Endometrium (tissue), 2 donors: ENCODE results near the gene ECEL1.
"Not testable (repeated sequence)": the region's sequence is repeated elsewhere in the genome, so short reads cannot be mapped to it uniquely, and the experiment has no call there.

Experiments
- FAIRE-seq: peaks from 2 replicates; lab custom pipeline; 2012; peaks lifted over from hg19 to GRCh38; lab: Jason Lieb, UNC
- donor health status: control.
- donor health status: control.

ECEL1 gene

DNA sequence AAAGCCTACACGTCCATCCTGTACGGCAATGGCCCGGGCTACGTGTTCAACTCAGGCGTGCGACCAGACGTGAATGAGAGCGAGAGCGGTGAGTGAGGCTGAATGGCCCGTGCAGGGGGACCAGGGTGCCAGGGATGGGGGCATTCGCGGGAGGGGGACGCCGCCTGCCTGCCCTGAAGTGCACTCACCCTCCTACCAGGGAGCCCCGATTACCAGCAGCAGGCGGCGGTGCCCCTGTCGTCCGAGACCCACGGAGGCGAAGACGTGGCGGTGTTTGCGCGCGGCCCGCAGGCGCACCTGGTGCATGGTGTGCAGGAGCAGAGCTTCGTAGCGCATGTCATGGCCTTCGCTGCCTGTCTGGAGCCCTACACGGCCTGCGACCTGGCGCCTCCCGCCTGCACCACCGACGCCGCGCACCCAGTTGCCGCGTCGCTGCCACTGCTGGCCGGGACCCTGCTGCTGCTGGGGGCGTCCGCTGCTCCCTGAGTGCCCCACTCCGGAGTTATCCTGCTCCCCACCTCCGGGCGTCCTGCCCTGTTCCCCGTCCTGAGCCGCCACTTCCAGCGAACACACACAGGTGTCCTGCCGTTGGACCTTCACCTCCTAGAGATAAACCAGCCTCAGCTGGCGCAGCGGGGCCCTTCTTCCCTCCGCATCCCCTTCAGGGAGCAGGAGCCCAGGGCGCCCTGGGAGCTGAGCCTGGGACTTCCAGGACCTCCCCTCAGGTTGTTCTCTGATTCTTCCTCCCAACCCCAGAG lies 28.8 kb downstream of the ECEL1 start:
- FAIRE-seq, result no peak

DNA sequence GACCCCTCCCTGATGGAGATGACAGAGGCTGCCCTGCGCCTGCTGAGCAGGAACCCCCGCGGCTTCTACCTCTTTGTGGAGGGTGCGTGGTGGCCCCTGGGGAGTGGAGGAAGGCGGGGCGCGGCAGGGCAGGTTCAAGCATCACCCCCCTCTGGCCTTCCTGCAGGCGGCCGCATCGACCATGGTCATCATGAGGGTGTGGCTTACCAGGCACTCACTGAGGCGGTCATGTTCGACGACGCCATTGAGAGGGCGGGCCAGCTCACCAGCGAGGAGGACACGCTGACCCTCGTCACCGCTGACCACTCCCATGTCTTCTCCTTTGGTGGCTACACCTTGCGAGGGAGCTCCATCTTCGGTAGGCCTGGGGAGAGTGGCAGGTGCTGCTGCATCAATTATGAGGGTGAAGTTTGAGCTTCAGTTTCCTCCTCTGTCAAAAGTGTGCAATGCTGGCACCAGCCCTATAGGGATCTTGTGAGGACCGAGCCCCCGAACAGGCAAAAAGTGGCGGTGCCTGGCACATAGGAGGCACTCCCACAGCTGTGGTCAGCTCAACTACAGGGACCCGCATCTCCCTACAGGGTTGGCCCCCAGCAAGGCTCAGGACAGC lies 29.5 kb downstream of the ECEL1 start:
- no peak for FAIRE-seq

DNA sequence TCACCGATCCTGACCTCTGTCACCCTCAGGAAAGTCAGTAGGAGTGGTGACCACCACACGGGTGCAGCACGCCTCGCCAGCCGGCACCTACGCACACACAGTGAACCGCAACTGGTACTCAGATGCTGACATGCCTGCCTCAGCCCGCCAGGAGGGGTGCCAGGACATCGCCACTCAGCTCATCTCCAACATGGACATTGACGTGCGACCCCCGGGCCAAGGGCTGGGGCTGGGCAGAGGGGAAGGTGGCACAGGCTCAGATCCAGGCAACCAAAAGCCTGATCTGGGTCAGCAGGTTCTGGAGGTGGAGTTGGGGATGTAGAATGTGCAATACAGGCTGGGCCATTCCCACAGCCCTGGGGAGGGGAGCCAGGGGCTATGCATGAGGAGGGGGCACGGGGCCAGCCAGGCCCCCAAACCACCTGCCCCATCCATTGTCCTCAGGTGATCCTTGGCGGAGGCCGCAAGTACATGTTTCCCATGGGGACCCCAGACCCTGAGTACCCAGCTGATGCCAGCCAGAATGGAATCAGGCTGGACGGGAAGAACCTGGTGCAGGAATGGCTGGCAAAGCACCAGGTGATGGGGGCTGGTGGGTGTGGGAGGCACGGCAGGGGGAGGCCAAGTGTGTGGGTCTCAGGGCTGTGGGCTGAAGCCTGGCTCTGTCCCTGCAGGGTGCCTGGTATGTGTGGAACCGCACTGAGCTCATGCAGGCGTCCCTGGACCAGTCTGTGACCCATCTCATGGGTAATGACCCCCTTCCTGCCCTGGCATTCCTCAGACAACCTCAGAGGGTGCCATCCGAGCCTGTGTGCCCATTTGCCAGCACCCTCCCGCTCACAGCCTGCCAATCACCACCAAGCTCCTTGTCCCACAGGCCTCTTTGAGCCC lies 30.3 kb downstream of the ECEL1 start:
- no peak for FAIRE-seq

DNA sequence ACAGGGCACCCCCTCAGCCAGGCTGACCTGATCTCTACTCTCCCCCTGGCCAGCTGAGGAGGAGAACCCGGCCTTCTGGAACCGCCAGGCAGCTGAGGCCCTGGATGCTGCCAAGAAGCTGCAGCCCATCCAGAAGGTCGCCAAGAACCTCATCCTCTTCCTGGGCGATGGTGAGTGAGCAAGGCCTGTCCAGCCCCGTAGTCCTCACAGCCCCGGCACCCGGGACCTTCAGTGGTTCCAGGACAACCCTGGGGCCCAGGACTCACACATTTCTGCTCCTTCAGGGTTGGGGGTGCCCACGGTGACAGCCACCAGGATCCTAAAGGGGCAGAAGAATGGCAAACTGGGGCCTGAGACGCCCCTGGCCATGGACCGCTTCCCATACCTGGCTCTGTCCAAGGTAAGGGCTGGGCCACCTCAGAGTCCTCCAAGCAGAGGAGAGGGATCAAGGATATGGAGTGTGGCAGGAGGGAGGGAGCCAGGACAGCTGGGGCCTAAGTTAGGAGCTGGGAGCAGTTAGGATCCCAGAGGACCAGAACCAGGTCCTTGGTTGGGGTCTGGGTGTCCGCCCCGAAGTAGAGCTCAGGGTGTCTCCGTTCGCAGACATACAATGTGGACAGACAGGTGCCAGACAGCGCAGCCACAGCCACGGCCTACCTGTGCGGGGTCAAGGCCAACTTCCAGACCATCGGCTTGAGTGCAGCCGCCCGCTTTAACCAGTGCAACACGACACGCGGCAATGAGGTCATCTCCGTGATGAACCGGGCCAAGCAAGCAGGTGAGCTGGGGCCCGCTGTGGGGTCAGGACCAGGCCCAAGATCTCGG lies 31.1 kb downstream of the ECEL1 start:
- no peak for FAIRE-seq

DNA sequence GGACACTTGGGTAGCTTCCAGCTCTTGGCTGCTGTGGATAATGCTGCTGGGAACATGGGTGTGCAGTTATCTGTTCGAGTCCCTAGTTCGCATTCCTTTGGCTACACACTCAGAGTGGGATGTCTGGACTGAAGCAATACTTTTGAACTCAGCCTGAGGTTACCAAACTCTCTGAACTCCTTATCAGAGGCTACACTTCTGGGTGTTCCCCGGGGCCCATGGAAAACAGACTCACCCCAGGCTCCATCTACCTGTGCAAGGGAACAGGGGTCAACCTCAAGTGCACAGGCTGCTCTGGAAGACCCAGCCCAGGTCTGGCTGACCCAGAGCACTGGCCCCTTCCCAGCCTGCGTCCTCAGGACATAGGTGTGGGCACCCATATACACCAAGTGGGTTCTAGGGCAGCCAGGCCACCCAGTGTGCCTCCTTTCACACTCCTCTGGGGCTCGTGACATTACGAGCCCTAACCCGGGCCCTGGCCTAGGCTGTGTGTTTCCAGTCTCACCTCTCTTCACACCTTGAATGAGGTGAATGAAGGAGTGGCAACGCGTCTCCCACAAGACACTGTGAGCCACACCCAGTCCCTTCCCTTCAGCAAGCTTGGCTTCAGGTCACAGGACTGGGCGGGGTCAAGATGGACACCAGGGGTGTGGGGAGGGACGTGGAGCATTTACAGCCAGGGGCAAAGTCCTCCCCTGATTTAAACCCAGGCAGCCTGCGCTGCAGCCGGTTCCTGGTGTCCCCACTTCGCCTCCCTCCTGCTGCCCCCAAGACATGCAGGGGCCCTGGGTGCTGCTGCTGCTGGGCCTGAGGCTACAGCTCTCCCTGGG lies 32.0 kb downstream of the ECEL1 start, which contains the start of gene ALPI:
ALPI (plus strand) TSS at position 728 of the 830 bp plus-strand sequence; CDS start at position 775, 47 bp downstream.
- no peak for FAIRE-seq

DNA sequence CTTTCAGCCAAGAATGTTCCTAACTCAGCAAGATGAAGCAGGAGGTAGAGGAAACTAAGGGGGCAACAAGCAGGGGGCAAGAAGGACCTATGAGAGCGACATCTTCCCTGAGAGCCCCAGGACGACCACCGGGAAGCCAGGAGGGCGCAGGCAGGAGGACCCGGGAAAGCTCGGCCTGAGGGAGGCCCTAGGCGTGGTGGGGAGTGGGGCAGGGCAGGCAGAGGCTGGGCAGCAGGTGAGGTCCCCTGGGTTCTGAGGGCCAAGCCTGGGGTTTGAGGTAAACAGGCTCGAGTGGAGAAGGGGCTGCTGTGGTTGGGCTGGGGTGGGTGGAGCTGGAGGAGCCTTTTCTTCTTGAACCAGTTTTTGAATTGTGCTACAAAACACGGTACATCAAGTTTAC lies 33.0 kb downstream of the ECEL1 start:
- FAIRE-seq, result no peak

DNA sequence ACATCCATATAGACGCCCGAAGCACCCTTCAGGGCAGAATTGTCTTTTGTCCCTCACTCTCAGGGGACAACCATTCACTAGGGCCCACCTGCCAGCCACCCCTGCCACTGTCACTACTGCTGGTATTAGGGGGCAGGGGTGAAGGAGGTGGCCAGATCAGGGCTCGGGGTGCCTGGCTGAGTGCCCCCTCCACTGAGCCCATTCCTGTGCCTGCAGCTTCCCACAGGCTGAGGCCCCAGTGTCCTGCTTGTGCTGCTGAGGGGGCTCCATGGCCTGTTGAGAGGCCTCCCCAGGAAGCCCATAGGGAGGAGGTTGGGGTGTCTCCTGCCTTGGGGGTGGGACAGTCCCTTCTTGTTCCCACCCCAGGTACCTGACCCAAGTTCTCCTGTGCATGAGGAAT lies 36.0 kb downstream of the ECEL1 start:
- not testable (repeated sequence) for FAIRE-seq

DNA sequence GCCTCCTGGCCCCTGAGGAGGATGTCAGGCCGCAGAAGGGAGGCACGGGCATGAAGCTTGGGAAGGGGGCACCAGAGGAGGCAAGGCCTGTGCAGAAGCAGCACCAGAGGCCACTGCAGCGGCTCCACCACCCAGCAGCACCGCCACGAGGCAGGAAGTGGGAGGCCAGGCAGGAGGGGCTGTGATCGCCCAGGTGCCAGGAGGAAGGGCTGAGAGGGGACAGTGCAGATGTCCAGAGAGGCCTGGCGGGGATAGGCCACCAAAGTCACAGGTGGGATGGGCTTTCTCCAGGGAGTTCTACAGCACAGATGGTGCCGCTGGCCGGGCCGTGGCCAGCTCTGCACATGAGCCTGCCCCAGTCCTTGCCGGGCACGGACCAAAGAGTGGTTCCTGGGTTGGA lies 37.7 kb downstream of the ECEL1 start:
- no peak for FAIRE-seq

DNA sequence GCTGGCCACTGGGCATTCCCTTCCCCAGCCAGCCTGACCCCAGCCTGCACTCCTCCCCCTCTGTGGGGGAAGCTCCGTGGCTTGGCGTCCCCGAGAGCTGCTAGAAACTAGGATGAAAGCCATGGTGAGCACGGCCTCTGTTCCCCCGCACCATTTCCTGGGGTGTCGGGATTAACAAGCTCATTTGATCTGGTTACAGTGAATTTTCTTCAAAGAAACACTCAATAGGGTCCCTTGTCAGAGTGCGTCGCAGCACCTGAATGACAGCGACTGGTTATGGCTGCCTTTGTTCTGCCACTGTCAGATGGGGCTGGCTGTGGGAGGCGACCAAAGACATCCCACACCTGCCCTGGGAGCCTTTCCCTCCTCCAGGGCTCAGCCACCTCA lies 39.3 kb downstream of the ECEL1 start:
- FAIRE-seq, result no peak

DNA sequence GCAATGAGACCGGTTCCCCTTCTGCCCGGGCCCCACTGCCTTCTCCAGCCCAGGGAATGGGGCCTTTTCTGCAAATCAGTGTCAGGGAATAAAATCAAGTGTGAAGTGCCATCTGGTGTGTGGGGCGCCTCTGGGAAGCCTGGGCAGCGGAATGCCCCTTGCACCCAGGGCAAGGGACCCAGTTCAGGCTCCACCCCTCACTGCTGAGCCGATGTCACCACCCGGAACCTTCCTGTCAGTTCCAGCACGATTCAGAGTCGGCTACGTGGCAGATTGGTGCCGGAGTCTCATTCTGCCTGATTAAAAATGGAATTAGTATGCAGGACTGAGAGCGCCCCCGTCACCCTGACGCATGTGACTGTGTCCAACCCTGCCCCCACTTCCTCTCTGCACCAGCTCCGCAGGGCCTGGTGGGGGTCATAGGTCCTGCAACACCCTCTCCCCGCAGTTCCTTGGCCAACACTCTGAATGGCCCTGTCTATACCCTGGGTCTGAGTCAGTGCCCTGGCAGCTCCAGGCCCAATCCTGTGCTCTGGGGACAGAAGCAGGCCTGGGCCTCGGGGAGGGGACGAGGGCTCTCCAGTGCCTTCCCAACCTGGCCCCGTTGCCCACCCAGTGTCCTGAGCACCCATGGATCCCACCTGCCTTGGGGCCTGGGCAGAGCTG lies 39.9 kb downstream of the ECEL1 start:
- FAIRE-seq, result no peak

DNA sequence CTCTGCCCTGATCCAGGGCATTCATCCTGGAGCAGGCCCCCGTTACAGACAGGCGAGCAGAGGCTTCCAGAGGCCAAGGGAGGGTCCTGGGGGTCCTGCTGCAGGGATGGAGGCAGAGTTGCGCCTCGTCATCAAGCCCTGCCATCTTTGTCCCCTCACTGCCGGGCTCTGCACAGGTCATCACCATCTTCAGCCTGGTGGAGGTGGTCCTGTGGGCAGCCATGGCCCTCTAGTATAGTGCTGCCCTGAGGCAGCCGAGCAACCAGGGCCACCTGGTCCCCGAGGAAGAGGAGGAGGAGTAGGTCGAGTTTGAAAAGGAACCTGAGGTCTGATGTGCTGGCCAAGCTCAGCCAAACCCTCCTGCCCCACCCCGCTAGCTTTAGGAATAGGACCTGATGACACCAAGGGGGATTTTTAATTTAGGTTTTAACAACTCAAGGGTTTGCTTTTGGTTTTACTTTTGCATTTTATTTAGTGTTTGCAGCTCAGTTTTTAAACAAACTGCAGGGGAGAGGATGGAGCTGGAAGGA lies 40.5 kb downstream of the ECEL1 start:
- FAIRE-seq, result no peak

DNA sequence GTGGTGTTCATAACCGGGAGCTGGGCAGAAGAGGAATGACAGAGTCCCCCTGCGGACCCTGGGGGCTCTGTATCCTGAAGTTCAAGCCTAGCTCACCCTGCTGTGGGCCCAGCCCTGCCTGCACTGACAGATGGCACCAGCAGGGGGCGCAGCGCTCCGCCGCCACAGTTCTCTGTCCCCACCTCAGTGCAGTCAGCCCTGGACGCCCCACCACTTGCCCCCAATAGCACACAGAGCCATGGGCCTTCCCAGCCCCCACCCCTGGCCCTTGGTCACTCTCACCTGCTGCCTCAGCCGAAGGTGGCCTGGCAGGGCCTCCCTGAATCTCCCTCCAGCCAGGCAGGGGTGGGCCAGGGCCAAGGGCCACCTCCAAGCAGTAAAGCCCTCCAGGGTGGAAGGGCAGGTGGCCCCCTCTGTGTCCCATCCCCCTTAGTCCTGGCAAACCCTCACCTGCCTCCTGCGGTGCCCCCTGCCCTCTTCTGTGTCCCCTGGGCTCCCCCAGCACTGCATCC lies 41.3 kb downstream of the ECEL1 start:
- not testable (repeated sequence) for FAIRE-seq

DNA sequence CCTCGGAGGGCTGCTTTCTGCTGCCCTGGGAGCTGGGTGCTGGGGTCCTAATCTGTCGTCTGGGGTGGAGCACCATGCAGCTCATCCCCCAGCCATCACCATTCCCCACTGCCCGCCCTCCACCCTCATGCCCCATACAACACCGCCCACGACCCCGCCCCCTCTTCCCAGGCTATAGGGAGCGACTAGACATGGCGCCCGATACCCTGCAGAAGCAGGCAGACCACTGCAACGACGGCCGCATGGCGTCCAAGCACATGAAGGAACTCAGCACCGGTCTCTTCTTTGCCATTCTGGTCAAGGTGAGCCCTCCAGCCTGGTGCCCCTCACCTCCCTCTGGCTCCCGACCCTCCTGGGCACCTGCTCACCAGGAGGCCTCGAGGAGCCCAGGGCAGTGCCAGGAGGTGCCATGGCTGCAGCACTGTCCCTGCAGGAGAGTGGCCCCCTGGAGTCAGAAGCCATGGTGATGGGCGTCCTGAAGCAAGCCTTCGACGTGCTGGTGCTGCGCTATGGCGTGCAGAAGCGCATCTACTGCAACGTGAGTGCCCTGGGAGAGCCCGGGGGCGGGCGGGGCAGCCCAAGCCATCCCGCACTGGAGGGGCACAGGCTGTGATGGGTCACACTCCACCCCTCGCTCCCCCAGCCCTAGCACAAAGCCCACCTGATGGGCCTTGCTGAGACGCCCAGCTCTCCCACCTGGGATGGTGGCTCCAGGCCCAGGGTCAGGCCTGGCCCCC lies 42.3 kb downstream of the ECEL1 start:
- FAIRE-seq, result not testable (repeated sequence)

DNA sequence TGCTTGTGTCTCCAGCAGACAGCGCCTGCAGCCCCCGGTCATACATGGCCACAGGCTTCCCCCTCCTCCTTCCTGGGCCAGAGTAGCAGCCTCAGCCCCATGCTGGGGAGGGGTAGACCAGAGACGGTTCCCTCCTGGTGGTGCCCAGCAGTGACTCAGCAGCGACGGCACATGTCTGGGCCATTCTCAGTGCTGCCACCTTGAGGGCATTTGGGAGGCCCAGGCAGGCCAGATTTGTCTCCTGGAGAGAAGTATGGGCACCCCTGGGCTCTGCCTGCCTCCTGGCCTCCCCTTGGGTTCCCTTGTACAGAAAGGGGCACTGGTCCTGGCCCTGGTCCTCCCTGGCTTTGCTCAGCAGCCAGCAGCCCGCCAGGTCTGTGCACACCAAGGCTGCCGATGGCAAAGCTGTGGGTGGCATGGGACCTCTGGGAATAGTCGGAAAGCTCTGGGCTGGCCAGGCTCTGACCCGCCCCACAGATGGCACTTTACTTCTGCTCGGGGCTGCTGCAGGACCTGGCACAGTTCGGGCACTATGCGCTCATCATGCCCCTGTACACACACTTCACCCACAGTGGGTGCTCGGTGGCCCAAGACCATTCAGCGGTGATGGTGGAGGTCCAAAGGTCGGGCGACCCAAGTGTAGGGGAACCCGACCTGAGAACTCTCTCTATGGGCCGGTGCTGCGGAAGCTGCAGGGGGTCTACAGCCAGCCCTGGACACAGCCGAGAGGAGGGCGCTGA lies 43.1 kb downstream of the ECEL1 start:
- no peak for FAIRE-seq

DNA sequence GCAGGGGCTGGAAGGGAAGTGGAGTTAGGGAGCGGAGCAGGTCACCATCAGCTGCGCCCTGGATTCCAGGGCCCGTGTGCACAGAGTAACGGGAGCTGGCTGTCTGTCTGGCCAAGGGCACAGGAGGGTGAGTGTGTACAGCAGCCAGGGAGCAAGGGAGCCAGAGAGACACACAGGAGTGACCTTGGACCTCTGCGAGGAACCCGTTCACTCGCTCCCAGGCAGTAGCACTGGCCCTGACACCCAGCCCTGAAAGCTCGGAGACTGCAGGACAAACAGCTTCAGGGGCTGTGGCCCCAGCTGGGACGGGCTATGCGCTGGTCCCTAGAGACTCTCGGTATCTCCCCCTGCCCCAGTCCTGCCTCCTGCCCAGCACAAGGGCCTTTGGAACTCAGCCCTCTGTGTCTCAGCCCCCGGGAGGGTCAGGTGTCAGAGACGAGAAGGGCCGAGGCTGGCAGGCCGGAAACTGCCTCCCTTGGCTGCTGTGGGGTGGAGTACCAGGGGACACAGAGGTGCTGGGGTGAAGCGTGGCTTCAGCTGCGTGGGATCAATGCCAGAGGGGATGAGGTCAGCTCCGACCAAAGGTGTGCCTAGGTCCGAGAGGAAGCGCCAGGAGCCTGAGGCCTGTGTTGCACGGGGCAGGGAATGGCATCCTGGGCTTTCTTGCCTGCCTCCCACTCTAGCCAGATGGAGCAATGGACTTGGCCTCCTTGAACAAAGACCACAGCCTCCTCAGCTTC lies 43.8 kb downstream of the ECEL1 start:
- FAIRE-seq, result not testable (repeated sequence)

DNA sequence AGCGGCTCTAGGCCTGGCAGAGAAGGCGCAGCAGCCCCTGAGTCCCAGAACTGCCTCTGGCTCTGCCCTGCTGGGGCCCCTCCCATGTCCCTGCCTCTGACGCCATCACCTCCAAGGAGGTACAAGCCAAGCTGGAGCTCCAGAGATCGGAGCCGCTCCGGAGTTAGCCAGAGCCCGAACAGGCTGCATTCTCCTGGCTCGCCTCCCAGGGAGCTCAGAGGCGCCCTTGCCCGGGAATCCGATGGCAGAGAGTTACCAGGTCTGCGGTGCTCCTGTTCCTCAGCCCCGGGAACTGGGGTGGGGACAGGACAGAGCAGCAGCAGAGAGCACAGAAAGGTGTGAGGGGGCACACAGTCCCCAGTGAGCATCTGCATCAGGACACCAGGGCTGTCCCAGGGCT lies 44.6 kb downstream of the ECEL1 start:
- not testable (repeated sequence) for FAIRE-seq

DNA sequence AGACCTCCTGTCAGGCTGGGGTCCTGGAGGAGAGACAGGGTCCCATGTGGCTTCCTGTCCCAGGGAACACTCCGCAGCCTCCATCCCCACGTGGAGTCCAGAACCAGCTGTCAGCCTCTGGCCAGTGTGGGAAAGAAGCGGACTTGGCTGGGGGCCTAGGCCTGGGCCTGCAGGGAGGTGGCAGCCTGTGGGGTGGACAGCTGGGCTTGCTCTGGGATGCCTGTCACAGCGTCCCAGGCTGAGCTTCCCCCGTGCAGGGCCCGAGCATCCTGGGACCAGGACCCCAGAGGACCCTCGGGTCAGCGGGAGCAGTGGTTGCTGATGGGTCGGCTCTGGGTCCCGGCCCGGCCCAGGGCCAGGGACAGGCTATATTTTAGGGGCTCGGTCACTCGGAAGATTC lies 45.2 kb downstream of the ECEL1 start:
- not testable (repeated sequence) for FAIRE-seq

DNA sequence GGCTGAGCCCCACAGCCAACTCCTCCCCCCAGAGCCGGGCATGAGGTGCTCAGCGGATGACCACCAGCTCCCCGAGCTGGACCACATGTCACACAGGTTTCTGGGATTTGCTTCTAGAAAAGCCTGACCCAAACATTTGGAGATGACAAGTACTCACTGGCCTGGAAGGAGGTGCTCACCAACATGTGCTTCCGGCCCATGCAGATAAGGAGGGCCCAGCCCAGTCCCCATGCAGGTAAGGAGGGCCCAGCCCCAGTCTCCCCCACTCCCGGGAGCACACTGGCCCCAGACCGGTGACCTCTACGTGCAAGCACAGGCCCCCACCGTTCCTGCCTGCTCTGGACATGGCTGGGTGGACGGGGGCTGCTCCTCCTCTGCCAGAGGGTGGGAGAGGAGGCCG lies 45.7 kb downstream of the ECEL1 start:
- not testable (repeated sequence) for FAIRE-seq
